Neuron (in vitro differentiated cells): ENCODE results near the gene CIBAR2.

Source experiments
- H2AFZ ChIP-seq: one replicate; pipeline ENCODE4 v1.6.1; 2013; ENCODE audit warnings: low read depth, mild to moderate bottlenecking, inconsistent platforms, low read length, moderate library complexity
- H3K27me3 ChIP-seq: one replicate; pipeline ENCODE4 v1.6.1; 2013; ENCODE audit warnings: low read length; ENCODE audit not compliant: insufficient read depth
- H3K36me3 ChIP-seq: one replicate; pipeline ENCODE4 v1.6.1; 2013; ENCODE audit warnings: low read length; ENCODE audit not compliant: insufficient read depth
- H3K4me1 ChIP-seq: one replicate; pipeline ENCODE4 v1.6.1; 2013; ENCODE audit warnings: low read length; ENCODE audit not compliant: insufficient read depth
- H3K4me3 ChIP-seq: 2 replicates; pipeline ENCODE4 v1.5.1; 2013; ENCODE audit warnings: mild to moderate bottlenecking, low read length, moderate library complexity
- H3K9me3 ChIP-seq: one replicate; pipeline ENCODE4 v1.6.1; 2013; ENCODE audit warnings: low read length

The CIBAR2 gene

GRCh38 chr16:85112364-85112763, at the start of gene CIBAR2:
TSS of gene CIBAR2 (minus strand) at chr16:85112472. CDS start at chr16:85112352, 120 bp downstream.
- no peak within 1 kb of the TSS for H3K4me3 ChIP-seq
- peaks cover 28% of the 10 kb centered on the region for H3K4me1 ChIP-seq
- H3K9me3 ChIP-seq = no peaks in the 10 kb centered on the region
- no peaks in the 10 kb centered on the region for H3K36me3 ChIP-seq
- peaks cover 3% of the 10 kb centered on the region for H3K27me3 ChIP-seq
- no peak within 1 kb of the TSS for H2AFZ ChIP-seq

- no peaks in the 10 kb centered on the region for H3K27me3 ChIP-seq
- H3K4me3 ChIP-seq = no peak overlapping the region
- no peak overlapping the region for H2AFZ ChIP-seq
- H3K9me3 ChIP-seq = no peaks in the 10 kb centered on the region
- H3K36me3 ChIP-seq = no peaks in the 10 kb centered on the region
- H3K4me1 ChIP-seq = peaks cover 12% of the 10 kb centered on the region
Observed at GRCh38 chr16:85159179-85159980, 47.1 kb upstream of the CIBAR2 start.

GRCh38 chr16:85158743-85159178, 46.5 kb upstream of the CIBAR2 start:
- H3K9me3 ChIP-seq = no peaks in the 10 kb centered on the region
- no peaks in the 10 kb centered on the region for H3K36me3 ChIP-seq
- H3K27me3 ChIP-seq = no peaks in the 10 kb centered on the region
- no peak overlapping the region for H3K4me3 ChIP-seq
- peaks cover 12% of the 10 kb centered on the region for H3K4me1 ChIP-seq
- H2AFZ ChIP-seq = no peak overlapping the region

GRCh38 chr16:85157813-85158742, 45.8 kb upstream of the CIBAR2 start:
- Histone ChIP-seq H3K4me3 (no peak overlapping the region), H3K27me3 (no peaks in the 10 kb centered on the region), H3K9me3 (no peaks in the 10 kb centered on the region), H2AFZ (peak overlapping the region; percentile 8), H3K36me3 (no peaks in the 10 kb centered on the region), H3K4me1 (peaks cover 12% of the 10 kb centered on the region)

GRCh38 chr16:85157372-85157771, 45.1 kb upstream of the CIBAR2 start:
- H3K36me3 ChIP-seq = no peaks in the 10 kb centered on the region
- H3K4me1 ChIP-seq = peaks cover 12% of the 10 kb centered on the region
- H3K27me3 ChIP-seq = no peaks in the 10 kb centered on the region
- H3K9me3 ChIP-seq = no peaks in the 10 kb centered on the region
- H3K4me3 ChIP-seq = no peak overlapping the region
- H2AFZ ChIP-seq = no peak overlapping the region

- H3K9me3 ChIP-seq = no peaks in the 10 kb centered on the region
- H3K27me3 ChIP-seq = no peaks in the 10 kb centered on the region
- no peaks in the 10 kb centered on the region for H3K36me3 ChIP-seq
- H2AFZ ChIP-seq = no peak overlapping the region
- peaks cover 14% of the 10 kb centered on the region for H3K4me1 ChIP-seq
- H3K4me3 ChIP-seq = no peak overlapping the region
Observed at GRCh38 chr16:85156869-85157268, 44.6 kb upstream of the CIBAR2 start.

GRCh38 chr16:85156440-85156839, 44.2 kb upstream of the CIBAR2 start:
- Histone ChIP-seq H2AFZ (no peak overlapping the region), H3K27me3 (no peaks in the 10 kb centered on the region), H3K4me1 (peaks cover 14% of the 10 kb centered on the region), H3K36me3 (no peaks in the 10 kb centered on the region), H3K9me3 (no peaks in the 10 kb centered on the region), H3K4me3 (no peak overlapping the region)

GRCh38 chr16:85153656-85154091, 41.4 kb upstream of the CIBAR2 start:
- Histone ChIP-seq H3K36me3 (no peaks in the 10 kb centered on the region), H3K27me3 (no peaks in the 10 kb centered on the region), H3K4me1 (peaks cover 16% of the 10 kb centered on the region), H3K9me3 (no peaks in the 10 kb centered on the region), H3K4me3 (no peak overlapping the region), H2AFZ (no peak overlapping the region)

- peaks cover 11% of the 10 kb centered on the region for H3K4me1 ChIP-seq
- H3K9me3 ChIP-seq = no peaks in the 10 kb centered on the region
- H2AFZ ChIP-seq = no peak overlapping the region
- H3K4me3 ChIP-seq = no peak overlapping the region
- no peaks in the 10 kb centered on the region for H3K27me3 ChIP-seq
- no peaks in the 10 kb centered on the region for H3K36me3 ChIP-seq
Observed at GRCh38 chr16:85153046-85153445, 40.8 kb upstream of the CIBAR2 start.

- H3K4me3 ChIP-seq = no peak overlapping the region
- H3K4me1 ChIP-seq = peaks cover 6% of the 10 kb centered on the region
- no peaks in the 10 kb centered on the region for H3K36me3 ChIP-seq
- H2AFZ ChIP-seq = no peak overlapping the region
- no peaks in the 10 kb centered on the region for H3K9me3 ChIP-seq
- H3K27me3 ChIP-seq = no peaks in the 10 kb centered on the region
Observed at GRCh38 chr16:85152414-85153030, 40.2 kb upstream of the CIBAR2 start.

GRCh38 chr16:85151603-85152413, 39.5 kb upstream of the CIBAR2 start:
- H3K4me1 ChIP-seq = peaks cover 10% of the 10 kb centered on the region
- H3K9me3 ChIP-seq = no peaks in the 10 kb centered on the region
- H2AFZ ChIP-seq = no peak overlapping the region

GRCh38 chr16:85151079-85151602, 38.9 kb upstream of the CIBAR2 start:
- Histone ChIP-seq H3K4me3 (no peak overlapping the region), H2AFZ (no peak overlapping the region), H3K36me3 (no peaks in the 10 kb centered on the region), H3K9me3 (no peaks in the 10 kb centered on the region), H3K4me1 (peaks cover 10% of the 10 kb centered on the region), H3K27me3 (no peaks in the 10 kb centered on the region)

More at GRCh38 chr16:85151603-85152413, 39.5 kb upstream of the CIBAR2 start:
- Histone ChIP-seq H3K27me3 (no peaks in the 10 kb centered on the region), H3K36me3 (no peaks in the 10 kb centered on the region), H3K4me3 (no peak overlapping the region)
